Adrenal gland (tissue), 5 donors: ENCODE data around the gene RPUSD4.

Experiments used
- POLR2A ChIP-seq, 2 donors: fragments of 450-650 bp; IDR thresholded peaks; one replicate each; pipeline ENCODE4 v1.6.1; 2017; ENCODE audit warnings: antibody characterized with exemption in 2 of 2, mild to moderate bottlenecking in 2 of 2, moderate library complexity in 1 of 2
- TF ChIP-seq, protein P1 (sequence below), 6 experiments: fragments of 450-650 bp in 4 of 6; fragments of 200-600 bp in 2 of 6; sonication (generic) in 1 of 6; IDR thresholded peaks; 1 replicate in 5 of 6; 2 replicates in 1 of 6; pipeline versions ENCODE4 v1.5.1 to v1.8.0; 2016 to 2021; ENCODE audit warnings: antibody characterized with exemption in 6 of 6, mild to moderate bottlenecking in 2 of 6, moderate library complexity in 1 of 6
- donor health status: DM: no; HTN: no; CAD: no.

DNA sequence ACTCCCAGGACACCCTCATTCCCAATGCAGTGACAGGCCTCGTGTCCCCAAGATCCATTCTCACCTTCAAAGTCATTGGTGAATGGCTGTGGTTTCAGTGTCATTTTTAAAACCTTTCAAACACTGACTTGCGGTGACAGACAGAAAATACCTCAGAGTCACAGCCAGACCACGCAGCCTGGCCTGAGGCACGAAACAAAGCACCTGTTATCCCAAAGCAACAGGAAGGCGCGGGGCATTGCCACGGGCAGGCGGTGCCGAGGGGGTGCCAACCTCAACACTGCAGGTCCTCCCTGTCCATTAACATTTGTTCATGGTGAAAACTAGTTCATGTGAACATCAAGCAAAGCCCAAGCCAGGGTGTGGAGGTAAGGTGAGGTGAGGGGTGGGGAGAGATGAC is 38.2 kb downstream of the RPUSD4 start:
- TF ChIP-seq, protein P1, sequence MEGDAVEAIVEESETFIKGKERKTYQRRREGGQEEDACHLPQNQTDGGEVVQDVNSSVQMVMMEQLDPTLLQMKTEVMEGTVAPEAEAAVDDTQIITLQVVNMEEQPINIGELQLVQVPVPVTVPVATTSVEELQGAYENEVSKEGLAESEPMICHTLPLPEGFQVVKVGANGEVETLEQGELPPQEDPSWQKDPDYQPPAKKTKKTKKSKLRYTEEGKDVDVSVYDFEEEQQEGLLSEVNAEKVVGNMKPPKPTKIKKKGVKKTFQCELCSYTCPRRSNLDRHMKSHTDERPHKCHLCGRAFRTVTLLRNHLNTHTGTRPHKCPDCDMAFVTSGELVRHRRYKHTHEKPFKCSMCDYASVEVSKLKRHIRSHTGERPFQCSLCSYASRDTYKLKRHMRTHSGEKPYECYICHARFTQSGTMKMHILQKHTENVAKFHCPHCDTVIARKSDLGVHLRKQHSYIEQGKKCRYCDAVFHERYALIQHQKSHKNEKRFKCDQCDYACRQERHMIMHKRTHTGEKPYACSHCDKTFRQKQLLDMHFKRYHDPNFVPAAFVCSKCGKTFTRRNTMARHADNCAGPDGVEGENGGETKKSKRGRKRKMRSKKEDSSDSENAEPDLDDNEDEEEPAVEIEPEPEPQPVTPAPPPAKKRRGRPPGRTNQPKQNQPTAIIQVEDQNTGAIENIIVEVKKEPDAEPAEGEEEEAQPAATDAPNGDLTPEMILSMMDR (IDR thresholded peaks at IDR 0.05): no peak
- no peak for TF ChIP-seq POLR2A (IDR thresholded peaks at IDR 0.05)
